Ovary (tissue), 9 donors: ENCODE results near the gene RFX4. TPM values are rescaled to one million over a fixed set of nuclear protein-coding genes. Genes with fewer than 3 reads are reported as not detected.

ENCODE experiments used
- DNase-seq, 5 donors: peaks; one replicate each; pipeline ENCODE4 v3.0.0-alpha.2; 2019 to 2020
- H3K27ac ChIP-seq, 2 donors: fragments of 200-600 bp; one replicate each; pipeline versions ENCODE4 v1.5.1 to v1.8.0; 2019 to 2022
- H3K27me3 ChIP-seq: fragments of 200-600 bp; one replicate; pipeline ENCODE4 v1.8.0; 2022
- H3K36me3 ChIP-seq: fragments of 200-600 bp; sonication (generic); one replicate; pipeline ENCODE4 v1.5.1; 2019
- H3K4me1 ChIP-seq: one replicate; pipeline ENCODE4 v1.8.1; 2013; ENCODE audit warnings: mild to moderate bottlenecking, moderate library complexity; ENCODE audit not compliant: insufficient read depth
- H3K4me3 ChIP-seq: fragments of 200-600 bp; sonication (generic); one replicate; pipeline ENCODE4 v1.5.1; 2017
- H3K9me3 ChIP-seq, 2 donors: fragments of 200-600 bp in 1 of 2; sonication (generic) in 1 of 2; one replicate each; pipeline versions ENCODE4 v1.5.1 to v1.8.1; 2013 to 2019; ENCODE audit warnings: mild to moderate bottlenecking in 1 of 2, moderate library complexity in 1 of 2
- CTCF ChIP-seq, 3 donors: fragments of 450-650 bp in 2 of 3; fragments of 200-600 bp in 1 of 3; IDR thresholded peaks; one replicate each; pipeline versions ENCODE4 v1.5.1 to v1.8.0; 2016 to 2022; ENCODE audit warnings: antibody characterized with exemption in 3 of 3, mild to moderate bottlenecking in 1 of 3
- EP300 ChIP-seq: sonication (generic); formaldehyde crosslinking; IDR thresholded peaks from one replicate; pipeline ENCODE4 v1.6.1; 2017; ENCODE audit warnings: antibody characterized with exemption
- POLR2A ChIP-seq: fragments of 450-650 bp; IDR thresholded peaks from one replicate; pipeline ENCODE4 v1.6.1; 2017; ENCODE audit warnings: antibody characterized with exemption, mild to moderate bottlenecking, moderate library complexity
- WGBS, 3 donors: extraction: QIAGEN DNeasy Blood & Tissue Kit in 1 of 3; methylation state at CpG; one replicate each; pipeline versions ENCODE4 v1.1.5 to v1.1.7; 2013 to 2017; 5-methylcytosine and 5-hydroxymethylcytosine counted together
- intact Hi-C, 4 donors: fragments of 100-400 bp; cut with DNase I; formaldehyde crosslinking; loops; one replicate each; pipeline versions ENCODE4 v1.11.0 to v1.15.1; 2022 to 2023
- polyA plus RNA-seq, 2 donors: library from polyadenylated mRNA; stranded (reverse); fragments of 200-250 nt in 1 of 2; fragments of 350-450 nt in 1 of 2; fragmentation: Illumina TruSeq in 1 of 2; extraction: RNeasy Lipid Tissue Mini Kit (QIAGEN cat#74804) in 1 of 2; gene quantifications; one replicate each; pipeline ENCODE4 v1.2.3, GENCODE V29; 2013 to 2014
- total RNA-seq, 7 donors: library from RNA; depleted of rRNA in 2 of 7; stranded (reverse); fragments of >200 nt in 2 of 7; fragmentation: NEBNext Ultra II Directional in 3 of 7; extraction: Animal tissue kit (Norgen Biotek cat#: 25700) in 3 of 7; gene quantifications; one replicate each; pipeline versions ENCODE4 v1.1.0 to v1.2.4, GENCODE V29; 2016 to 2023
- donor health status: DM: no; HTN: no; CAD: no; lungs with moderate emphysema.
- donor health status: DM: no; HTN: no; CAD: no.
- donor health status: Bipolar disorder and iron deficiency.
- donor health status: DM: yes; HTN: yes; CAD: no.
- donor health status: DM: no; HTN: no; CAD: no.
- donor health status: DM: yes; HTN: yes; CAD: no.

The RFX4 gene
- total and polyA plus RNA-seq, 9 donors: 0.30 TPM; not detected in 8

GRCh38 chr12:106564678-106565329 lies 18.0 kb upstream of the RFX4 start:
- no peaks in the 10 kb centered on the region for H3K27me3 ChIP-seq
- TF ChIP-seq POLR2A (no peak), CTCF (IDR thresholded peaks at IDR 0.05) (no peak), EP300 (no peak)

GRCh38 chr12:106566771-106567170 lies 16.0 kb upstream of the RFX4 start:
- Histone ChIP-seq H3K36me3 (no peaks in the 10 kb centered on the region), H3K9me3 (peaks cover 0 to 3% of the 10 kb centered on the region in 2 donors), H3K4me1 (no peaks in the 10 kb centered on the region), H3K27me3 (no peaks in the 10 kb centered on the region), H3K4me3 (no peak overlapping the region), H3K27ac (no peak overlapping the region)
- TF ChIP-seq POLR2A (no peak), CTCF (IDR thresholded peaks at IDR 0.05) (no peak), EP300 (no peak)
- WGBS, 3 donors: 67 to 79% (median 67%) methylated on average over 3 of the region's 3 CpGs
- intact Hi-C loops: loop anchor here in 1 of 4 donors (1.0 kb wide), 1 partner anchor 31 kb away; no protein-coding TSS in a partner anchor
- no peak for DNase-seq

More at GRCh38 chr12:106564678-106565329, 18.0 kb upstream of the RFX4 start:
- WGBS, 3 donors: 68 to 74% (median 71%) methylated on average over 9 of the region's 9 CpGs
- Histone ChIP-seq H3K36me3 (no peaks in the 10 kb centered on the region), H3K27ac (no peak overlapping the region), H3K9me3 (peaks cover 0 to 3% of the 10 kb centered on the region in 2 donors), H3K4me1 (no peaks in the 10 kb centered on the region), H3K4me3 (no peak overlapping the region)
- no peak for DNase-seq
- intact Hi-C loops: no loop called here

- no peak overlapping the region for H3K4me3 ChIP-seq
- no peaks in the 10 kb centered on the region for H3K9me3 ChIP-seq
- no peak for DNase-seq
- H3K27me3 ChIP-seq: no peaks in the 10 kb centered on the region
- no peaks in the 10 kb centered on the region for H3K4me1 ChIP-seq
- no peak overlapping the region for H3K27ac ChIP-seq
- H3K36me3 ChIP-seq: no peaks in the 10 kb centered on the region
- TF ChIP-seq EP300 (no peak), CTCF (IDR thresholded peaks at IDR 0.05) (no peak), POLR2A (no peak)
- intact Hi-C loops: no loop called here
Measured at GRCh38 chr12:106573239-106573638, 9.6 kb upstream of the RFX4 start.

GRCh38 chr12:106576848-106577247 lies 6.0 kb upstream of the RFX4 start:
- Histone ChIP-seq H3K9me3 (no peaks in the 10 kb centered on the region), H3K36me3 (no peaks in the 10 kb centered on the region), H3K27me3 (peaks cover 7% of the 10 kb centered on the region), H3K4me3 (no peak overlapping the region), H3K27ac (no peak overlapping the region), H3K4me1 (peaks cover 4% of the 10 kb centered on the region)
- TF ChIP-seq CTCF (IDR thresholded peaks at IDR 0.05) (no peak), EP300 (no peak), POLR2A (no peak)
- DNase-seq: no peak
- intact Hi-C loops: no loop called here
- 87 to 93% (median 91%) methylated on average over 2 of the region's 2 CpGs for WGBS, 3 donors
